ENCODE results near the gene SOHLH1.

DNA sequence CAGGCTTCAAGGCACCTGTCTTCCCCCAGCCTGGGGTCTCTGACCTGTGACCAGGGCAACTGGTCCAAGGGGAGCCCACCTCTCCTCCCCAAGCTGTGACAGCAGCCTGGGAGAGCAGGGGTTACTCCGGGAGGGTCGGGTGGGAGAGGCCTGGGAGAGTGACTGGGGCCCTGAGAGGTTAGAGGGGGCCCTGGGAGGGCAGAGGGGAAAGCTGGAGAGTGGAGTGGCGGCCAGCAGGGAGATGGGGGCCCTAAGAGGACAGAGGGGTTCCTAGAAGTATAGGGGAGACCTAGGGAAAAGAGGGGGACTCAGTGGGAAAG is 35.9 kb downstream of the SOHLH1 start:
- TF ChIP-seq CTCF (conservative IDR thresholded peaks at IDR 0.05 in 1 of 2, IDR thresholded peaks at IDR 0.05 in 1 of 2; ENCODE audit: low read depth in 1 of 2, low read length in 2 of 2) (no peak), EZH2 (IDR thresholded peaks at IDR 0.05; ENCODE audit: low read length, missing control alignments) (no peak)

Measured in fibroblast of lung (primary cell).